ENCODE measurements around the gene PSORS1C2. TPM values are rescaled to one million over a fixed set of nuclear protein-coding genes. Genes with fewer than 3 reads are reported as not detected.

Gene PSORS1C2
- polyA plus RNA-seq, 1 donor (not counting 4 experiments of a cell fraction or from before 2014, with no cell fraction given), result not detected

DNA sequence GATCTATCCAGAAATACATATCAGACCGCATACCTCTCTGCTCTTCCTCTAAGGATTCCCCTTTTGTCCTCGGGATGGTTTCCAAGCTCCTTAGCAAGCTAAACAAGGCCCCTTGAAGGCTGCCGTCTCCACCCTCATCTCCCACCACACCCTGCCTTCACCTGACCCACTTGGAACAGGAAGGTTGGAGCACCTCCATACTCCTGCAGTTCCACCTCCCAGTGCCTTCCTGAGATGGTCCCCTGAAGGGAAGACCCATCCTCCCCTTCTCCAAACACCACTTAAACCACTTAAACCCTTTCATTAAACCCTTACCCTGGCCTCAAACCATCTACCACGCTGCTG is 40.1 kb upstream of the PSORS1C2 start:
- no peak for TF ChIP-seq CTCF (optimal IDR thresholded peaks at IDR 0.05 in 1 of 3, IDR thresholded peaks at IDR 0.05 in 1 of 3, conservative IDR thresholded peaks at IDR 0.05 in 1 of 3; ENCODE audit: extremely low read depth in 1 of 3, insufficient read depth in 2 of 3, low read length in 3 of 3)
- no peak for TF ChIP-seq EZH2 (IDR thresholded peaks at IDR 0.05; ENCODE audit: low read length)
- Histone ChIP-seq H3K4me3 (ENCODE audit: control insufficient read depth in 2 of 3, extremely low read depth in 1 of 3, insufficient read depth in 2 of 3, low read depth in 1 of 3, low read length in 3 of 3) (no peak overlapping the region), H3K36me3 (ENCODE audit: control insufficient read depth in 2 of 2, extremely low read depth in 1 of 2, insufficient read depth in 2 of 2, low read length in 2 of 2) (no peaks in the 10 kb centered on the region), H3K9ac (ENCODE audit: control insufficient read depth, extremely low read depth, insufficient read depth, low read length) (no peak overlapping the region), H3K4me2 (ENCODE audit: control insufficient read depth, extremely low read depth, insufficient read depth, low read depth, low read length) (peak overlapping the region; percentile 28), H2AFZ (ENCODE audit: control insufficient read depth, low read length) (no peak overlapping the region), H3K27me3 (ENCODE audit: control insufficient read depth, extremely low read depth, insufficient read depth, low read length) (no peaks in the 10 kb centered on the region), H4K20me1 (ENCODE audit: control insufficient read depth, extremely low read depth, insufficient read depth, low read length) (no peaks in the 10 kb centered on the region), H3K27ac (ENCODE audit: control insufficient read depth, insufficient read depth, low read length) (no peak overlapping the region), H3K9me1 (ENCODE audit: control insufficient read depth, extremely low read depth, insufficient read depth, low read length) (no peaks in the 10 kb centered on the region), H3K4me1 (ENCODE audit: control insufficient read depth, extremely low read depth, insufficient read depth, low read length) (peaks cover 17% of the 10 kb centered on the region), H3K79me2 (ENCODE audit: control insufficient read depth, insufficient read depth, low read length) (peaks cover 6% of the 10 kb centered on the region), H3K9me3 (ENCODE audit: control insufficient read depth, low read depth, low read length) (no peaks in the 10 kb centered on the region)
- FAIRE-seq, result no peak
- DNase-seq (ENCODE audit: low read depth, low spot score), result no peak
- dilution Hi-C loops (cut with MboI; ENCODE audit: extremely low pct_ligation_motif_present, low sequenced_read_pairs), result no loop called here

DNA sequence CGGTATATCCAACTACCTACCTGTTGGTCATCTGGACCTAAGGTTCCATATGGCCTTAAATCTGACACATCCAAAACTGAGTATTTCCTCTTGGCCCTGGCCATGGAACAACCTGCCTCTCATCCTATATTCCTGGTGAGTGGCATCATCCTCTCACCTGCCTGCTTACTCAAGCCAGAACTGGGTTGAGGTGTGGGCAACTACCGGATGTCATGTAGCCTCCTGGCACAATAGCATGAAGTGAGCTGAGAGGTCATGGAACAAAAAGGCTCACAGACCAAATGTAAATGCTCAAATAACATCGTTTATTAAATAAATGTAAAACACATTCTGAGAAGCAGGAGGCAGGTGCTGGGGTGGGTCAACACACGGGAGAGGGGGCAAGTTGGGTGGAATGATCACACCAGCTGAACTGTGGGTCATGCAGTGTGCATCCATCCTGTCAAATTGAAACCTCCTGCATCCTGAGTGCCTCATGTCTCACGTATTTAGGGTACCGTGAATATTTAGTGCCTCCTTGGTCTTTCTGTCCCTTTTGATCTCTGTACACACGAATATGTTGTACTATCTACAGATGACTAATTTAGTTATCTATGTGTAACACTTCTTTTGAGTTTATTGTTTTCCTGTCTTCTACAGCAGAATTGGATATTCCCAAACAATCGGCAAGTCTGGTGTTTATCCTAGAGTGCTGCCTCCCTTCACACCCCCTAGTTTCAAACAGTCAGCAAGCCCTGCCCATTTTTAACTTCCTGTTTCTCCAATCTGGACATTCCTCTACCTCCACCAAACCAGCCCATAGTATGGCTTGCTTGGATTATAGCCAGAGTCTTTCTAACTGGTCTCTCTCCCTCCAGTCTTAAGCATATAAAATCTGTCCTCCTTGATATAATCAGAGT is 39.5 kb upstream of the PSORS1C2 start:
- no peaks in the 10 kb centered on the region for H3K9me3 ChIP-seq (ENCODE audit: control insufficient read depth, low read depth, low read length)
- H3K4me1 ChIP-seq (ENCODE audit: control insufficient read depth, extremely low read depth, insufficient read depth, low read length), result peaks cover 17% of the 10 kb centered on the region
- H3K27me3 ChIP-seq (ENCODE audit: control insufficient read depth, extremely low read depth, insufficient read depth, low read length), result no peaks in the 10 kb centered on the region
- H3K9me1 ChIP-seq (ENCODE audit: control insufficient read depth, extremely low read depth, insufficient read depth, low read length), result no peaks in the 10 kb centered on the region
- DNase-seq (ENCODE audit: low read depth, low spot score), result no peak
- TF ChIP-seq EZH2 (IDR thresholded peaks at IDR 0.05; ENCODE audit: low read length), result no peak
- TF ChIP-seq CTCF (optimal IDR thresholded peaks at IDR 0.05 in 1 of 3, IDR thresholded peaks at IDR 0.05 in 1 of 3, conservative IDR thresholded peaks at IDR 0.05 in 1 of 3; ENCODE audit: extremely low read depth in 1 of 3, insufficient read depth in 2 of 3, low read length in 3 of 3), result no peak
- H3K4me3 ChIP-seq (ENCODE audit: control insufficient read depth in 2 of 3, extremely low read depth in 1 of 3, insufficient read depth in 2 of 3, low read depth in 1 of 3, low read length in 3 of 3), result no peak overlapping the region
- no peak overlapping the region for H3K9ac ChIP-seq (ENCODE audit: control insufficient read depth, extremely low read depth, insufficient read depth, low read length)
- dilution Hi-C loops (cut with MboI; ENCODE audit: extremely low pct_ligation_motif_present, low sequenced_read_pairs), result no loop called here
- H3K4me2 ChIP-seq (ENCODE audit: control insufficient read depth, extremely low read depth, insufficient read depth, low read depth, low read length), result peak overlapping the region; percentile 28
- H2AFZ ChIP-seq (ENCODE audit: control insufficient read depth, low read length), result no peak overlapping the region
- peak; percentile 39 for FAIRE-seq
- H3K79me2 ChIP-seq (ENCODE audit: control insufficient read depth, insufficient read depth, low read length), result peaks cover 3% of the 10 kb centered on the region
- H4K20me1 ChIP-seq (ENCODE audit: control insufficient read depth, extremely low read depth, insufficient read depth, low read length), result no peaks in the 10 kb centered on the region
- no peak overlapping the region for H3K27ac ChIP-seq (ENCODE audit: control insufficient read depth, insufficient read depth, low read length)
- no peaks in the 10 kb centered on the region for H3K36me3 ChIP-seq (ENCODE audit: control insufficient read depth in 2 of 2, extremely low read depth in 1 of 2, insufficient read depth in 2 of 2, low read length in 2 of 2)

Data from keratinocyte (primary cell).